OCI-LY1 (cell line): ENCODE measurements around the gene TMPRSS5.

Experiments
- EZH2 ChIP-seq: fragments of 200-600 bp; sonication (generic), shearing (Covaris generic); IDR thresholded peaks from 2 replicates; pipeline ENCODE4 v1.8.0; 2017; ENCODE audit warnings: borderline replicate concordance, mixed run types, mild to moderate bottlenecking, antibody characterized with exemption, low read length, moderate library complexity, mixed read lengths
- TF ChIP-seq, protein P1 (sequence below): fragments of 200-600 bp; sonication (generic), shearing (Covaris generic); IDR thresholded peaks from 2 replicates; pipeline ENCODE4 v1.5.1; 2017; ENCODE audit warnings: mild to moderate bottlenecking, antibody characterized with exemption, low read length, moderate library complexity, mixed read lengths

DNA sequence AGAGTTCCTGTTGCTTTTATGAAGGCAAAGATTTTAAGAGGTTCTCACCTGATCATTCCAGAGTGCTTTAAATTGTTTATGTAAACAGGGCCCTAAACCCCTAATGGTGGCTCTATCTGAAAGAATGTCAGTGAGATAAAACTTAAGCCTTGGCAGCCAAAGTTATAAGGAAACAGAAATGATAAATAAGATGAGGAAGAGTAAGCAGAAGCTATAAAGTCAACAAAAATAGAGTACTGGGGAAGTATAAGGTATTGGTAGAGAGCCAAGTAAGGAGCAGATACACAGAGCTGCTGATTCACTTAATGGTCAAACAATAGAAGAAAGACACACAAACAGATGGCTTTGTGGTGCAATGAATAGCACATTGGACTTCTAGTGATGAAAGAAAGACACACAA, 37.9 kb downstream of the TMPRSS5 start:
- TF ChIP-seq, protein P1, sequence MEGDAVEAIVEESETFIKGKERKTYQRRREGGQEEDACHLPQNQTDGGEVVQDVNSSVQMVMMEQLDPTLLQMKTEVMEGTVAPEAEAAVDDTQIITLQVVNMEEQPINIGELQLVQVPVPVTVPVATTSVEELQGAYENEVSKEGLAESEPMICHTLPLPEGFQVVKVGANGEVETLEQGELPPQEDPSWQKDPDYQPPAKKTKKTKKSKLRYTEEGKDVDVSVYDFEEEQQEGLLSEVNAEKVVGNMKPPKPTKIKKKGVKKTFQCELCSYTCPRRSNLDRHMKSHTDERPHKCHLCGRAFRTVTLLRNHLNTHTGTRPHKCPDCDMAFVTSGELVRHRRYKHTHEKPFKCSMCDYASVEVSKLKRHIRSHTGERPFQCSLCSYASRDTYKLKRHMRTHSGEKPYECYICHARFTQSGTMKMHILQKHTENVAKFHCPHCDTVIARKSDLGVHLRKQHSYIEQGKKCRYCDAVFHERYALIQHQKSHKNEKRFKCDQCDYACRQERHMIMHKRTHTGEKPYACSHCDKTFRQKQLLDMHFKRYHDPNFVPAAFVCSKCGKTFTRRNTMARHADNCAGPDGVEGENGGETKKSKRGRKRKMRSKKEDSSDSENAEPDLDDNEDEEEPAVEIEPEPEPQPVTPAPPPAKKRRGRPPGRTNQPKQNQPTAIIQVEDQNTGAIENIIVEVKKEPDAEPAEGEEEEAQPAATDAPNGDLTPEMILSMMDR, result no peak
- TF ChIP-seq EZH2, result no peak
